Measurements from ENCODE around the gene CYGB. TPM values are rescaled to one million over a fixed set of nuclear protein-coding genes. Genes with fewer than 3 reads are reported as not detected.

Gene CYGB
- total and polyA plus RNA-seq, 2 of the 13 experiments (the other 11 are each of a cell fraction or from before 2014, with no cell fraction given): 18.9 to 27.1 TPM

- TF ChIP-seq SKIL (CRISPR knock-in tag; IDR thresholded peaks at IDR 0.05; ENCODE audit: borderline replicate concordance): peak; percentile 50
- TF ChIP-seq ZNF414 (CRISPR knock-in tag; IDR thresholded peaks at IDR 0.05): peak; percentile 73; the same call in 1 of the 2 replicates
- TF ChIP-seq SMAD1 (CRISPR knock-in tag; IDR thresholded peaks at IDR 0.05; ENCODE audit: borderline replicate concordance, low read depth): 0 out of 2 replicates have a peak, but pooled peaks have one; percentile 27
- TF ChIP-seq ZNF572 (CRISPR knock-in tag; IDR thresholded peaks at IDR 0.05): peak; percentile 38; the same call in 1 of the 2 replicates
- TF ChIP-seq ZNF773 (CRISPR knock-in tag; IDR thresholded peaks at IDR 0.05; ENCODE audit: borderline replicate concordance): no peak
- 0 out of 2 replicates have a peak, but pooled peaks have one; percentile 10 for TF ChIP-seq ZNF644 (CRISPR knock-in tag; IDR thresholded peaks at IDR 0.05; ENCODE audit: low read depth)
- no peak for TF ChIP-seq HNF4G (IDR thresholded peaks at IDR 0.05; ENCODE audit: borderline replicate concordance, low read depth, low read length)
- no peak for TF ChIP-seq HNF4G (CRISPR knock-in tag; IDR thresholded peaks at IDR 0.05; ENCODE audit: borderline replicate concordance, low read depth)
- no peak for TF ChIP-seq TARDBP (CRISPR knock-in tag; IDR thresholded peaks at IDR 0.05)
- TF ChIP-seq RERE (CRISPR knock-in tag; IDR thresholded peaks at IDR 0.05; ENCODE audit: low read depth): peak; percentile 51; the same call in 1 of the 2 replicates
- peak; percentile 43; the same call in 1 of the 2 replicates for TF ChIP-seq NFKB2 (CRISPR knock-in tag; IDR thresholded peaks at IDR 0.05; ENCODE audit: borderline replicate concordance)
- TF ChIP-seq ZSCAN21 (CRISPR knock-in tag; IDR thresholded peaks at IDR 0.05; ENCODE audit: borderline replicate concordance): 0 out of 2 replicates have a peak, but pooled peaks have one; percentile 3
- TF ChIP-seq ZNF501 (CRISPR knock-in tag; IDR thresholded peaks at IDR 0.05): peak; percentile 70
- TF ChIP-seq TGIF2 (CRISPR knock-in tag; IDR thresholded peaks at IDR 0.05): peak; percentile 44; the same call in 1 of the 2 replicates
- TF ChIP-seq ZNF274 (CRISPR knock-in tag; IDR thresholded peaks at IDR 0.05): peak; percentile 88; the same call in 1 of the 2 replicates
- no peak for TF ChIP-seq MBD4 (IDR thresholded peaks at IDR 0.05; ENCODE audit: borderline replicate concordance, low read length)
- no peak; the same call in 1 of the 2 replicates for TF ChIP-seq ZFP37 (CRISPR knock-in tag; IDR thresholded peaks at IDR 0.05; ENCODE audit: borderline replicate concordance)
- TF ChIP-seq BCL3 (CRISPR knock-in tag; IDR thresholded peaks at IDR 0.05): no peak
Measured at GRCh38 chr17:76524598-76525512, 12.7 kb downstream of the CYGB start (continued).
